ENCODE results near the gene HLX. TPM values are rescaled to one million over a fixed set of nuclear protein-coding genes. Genes with fewer than 3 reads are reported as not detected.

HLX gene
- total and polyA plus RNA-seq, 8 donors: 0.43 to 38.5 (median 3.7) TPM

DNA sequence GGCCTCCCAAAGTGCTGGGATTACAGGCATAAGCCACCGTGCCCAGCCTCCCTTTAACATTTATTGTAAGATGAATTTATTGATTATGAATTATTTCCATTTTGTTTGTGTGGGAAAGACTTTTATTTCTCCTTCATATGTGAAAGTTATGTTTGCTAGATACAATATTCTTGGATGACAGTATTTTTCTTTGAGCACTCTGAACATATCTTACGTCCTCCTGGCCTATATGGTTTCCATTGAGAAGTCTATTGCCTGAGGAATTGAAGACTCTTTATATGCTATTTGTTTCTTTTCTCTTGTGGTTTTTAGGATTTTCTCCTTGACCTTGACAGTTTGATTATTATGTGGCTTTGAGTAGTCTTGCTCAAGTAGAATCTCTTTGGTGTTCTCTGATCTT, 26.8 kb upstream of the HLX start:
- no peak for DNase-seq
- Histone ChIP-seq H3K4me3 (no peak overlapping the region), H3K36me3 (no peaks in the 10 kb centered on the region), H3K9me3 (peaks cover 0 to 35% (median 24%) of the 10 kb centered on the region in 4 donors), H3K4me1 (no peaks in the 10 kb centered on the region), H3K27ac (no peak overlapping the region), H3K27me3 (no peaks in the 10 kb centered on the region)
- 85 to 95% (median 91%) methylated on average over 2 of the region's 2 CpGs for WGBS, 5 donors
- intact Hi-C loops (cut with DNase I; ENCODE audit: low total_unique reads): no loop called here
- TF ChIP-seq POLR2AphosphoS5 (IDR thresholded peaks at IDR 0.05) (no peak), EP300 (IDR thresholded peaks at IDR 0.05) (no peak), POLR2A (IDR thresholded peaks at IDR 0.05) (no peak)
- TF ChIP-seq, protein P1, sequence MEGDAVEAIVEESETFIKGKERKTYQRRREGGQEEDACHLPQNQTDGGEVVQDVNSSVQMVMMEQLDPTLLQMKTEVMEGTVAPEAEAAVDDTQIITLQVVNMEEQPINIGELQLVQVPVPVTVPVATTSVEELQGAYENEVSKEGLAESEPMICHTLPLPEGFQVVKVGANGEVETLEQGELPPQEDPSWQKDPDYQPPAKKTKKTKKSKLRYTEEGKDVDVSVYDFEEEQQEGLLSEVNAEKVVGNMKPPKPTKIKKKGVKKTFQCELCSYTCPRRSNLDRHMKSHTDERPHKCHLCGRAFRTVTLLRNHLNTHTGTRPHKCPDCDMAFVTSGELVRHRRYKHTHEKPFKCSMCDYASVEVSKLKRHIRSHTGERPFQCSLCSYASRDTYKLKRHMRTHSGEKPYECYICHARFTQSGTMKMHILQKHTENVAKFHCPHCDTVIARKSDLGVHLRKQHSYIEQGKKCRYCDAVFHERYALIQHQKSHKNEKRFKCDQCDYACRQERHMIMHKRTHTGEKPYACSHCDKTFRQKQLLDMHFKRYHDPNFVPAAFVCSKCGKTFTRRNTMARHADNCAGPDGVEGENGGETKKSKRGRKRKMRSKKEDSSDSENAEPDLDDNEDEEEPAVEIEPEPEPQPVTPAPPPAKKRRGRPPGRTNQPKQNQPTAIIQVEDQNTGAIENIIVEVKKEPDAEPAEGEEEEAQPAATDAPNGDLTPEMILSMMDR (IDR thresholded peaks at IDR 0.05): no peak

DNA sequence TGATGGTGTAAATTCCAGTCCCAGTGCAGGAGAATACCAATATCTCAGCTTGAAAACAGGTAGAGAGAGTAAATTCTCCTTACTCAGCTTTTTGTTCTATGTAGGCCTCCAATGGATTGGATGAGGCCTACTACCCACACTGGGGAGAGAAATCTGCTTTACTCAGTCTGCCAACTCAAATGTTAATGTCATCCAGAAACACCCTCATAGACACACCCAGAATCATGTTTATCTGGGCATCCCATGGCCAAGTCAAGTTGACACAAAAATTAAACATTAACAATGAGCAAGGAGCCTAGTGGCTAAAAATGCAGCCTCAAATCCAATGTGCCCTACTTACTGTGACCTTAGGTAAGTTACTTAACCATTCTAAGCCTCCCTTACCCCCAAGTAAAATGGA, 6.9 kb upstream of the HLX start:
- peaks cover 0 to 18% (median 8%) of the 10 kb centered on the region in 4 donors for H3K4me1 ChIP-seq
- H3K27me3 ChIP-seq: peaks cover 0 to 17% (median 6%) of the 10 kb centered on the region in 3 donors
- intact Hi-C loops (cut with DNase I; ENCODE audit: low total_unique reads): loop anchor here (10.0 kb wide), 1 partner anchor 333 kb away; no protein-coding TSS in a partner anchor
- H3K9me3 ChIP-seq: no peaks in the 10 kb centered on the region
- H3K4me3 ChIP-seq: no peak overlapping the region
- no peak for DNase-seq
- no peak overlapping the region for H3K27ac ChIP-seq
- H3K36me3 ChIP-seq: no peaks in the 10 kb centered on the region
- TF ChIP-seq POLR2AphosphoS5 (IDR thresholded peaks at IDR 0.05): no peak
- no peak for TF ChIP-seq POLR2A (IDR thresholded peaks at IDR 0.05)
- TF ChIP-seq EP300 (IDR thresholded peaks at IDR 0.05): no peak
- TF ChIP-seq, protein P1 (IDR thresholded peaks at IDR 0.05): no peak

DNA sequence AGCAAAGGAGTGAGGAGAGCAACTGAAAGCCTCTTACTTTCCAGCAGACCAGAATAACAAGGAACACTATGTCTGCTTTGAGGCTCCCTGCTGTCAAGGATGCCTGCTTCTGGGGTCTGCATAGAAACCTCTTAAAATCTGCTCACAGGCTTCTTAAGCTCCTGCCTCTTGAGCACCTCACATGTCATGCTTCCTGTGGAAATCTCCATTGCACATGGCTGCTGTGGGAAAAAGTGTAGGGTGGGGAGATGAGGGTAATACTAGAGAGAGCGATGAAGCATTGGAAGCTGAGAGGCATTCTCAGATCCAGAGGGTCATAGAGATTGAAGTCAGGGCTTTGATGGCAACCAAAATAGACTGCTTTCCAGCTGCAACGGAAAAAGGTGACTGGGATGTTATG, 6.2 kb upstream of the HLX start:
- TF ChIP-seq POLR2AphosphoS5 (IDR thresholded peaks at IDR 0.05): no peak
- TF ChIP-seq, protein P1 (IDR thresholded peaks at IDR 0.05): no peak
- TF ChIP-seq EP300 (IDR thresholded peaks at IDR 0.05): no peak
- no peak for TF ChIP-seq POLR2A (IDR thresholded peaks at IDR 0.05)
- Histone ChIP-seq H3K27me3 (peaks cover 0 to 25% (median 7%) of the 10 kb centered on the region in 3 donors), H3K27ac (no peak overlapping the region), H3K9me3 (no peaks in the 10 kb centered on the region), H3K4me1 (peaks cover 0 to 26% (median 12%) of the 10 kb centered on the region in 4 donors), H3K4me3 (no peak overlapping the region), H3K36me3 (no peaks in the 10 kb centered on the region)
- intact Hi-C loops (cut with DNase I; ENCODE audit: low total_unique reads): loop anchor here (10.0 kb wide), 1 partner anchor 332 kb away; no protein-coding TSS in a partner anchor
- 77 to 83% (median 79%) methylated on average over 2 of the region's 2 CpGs for WGBS, 5 donors
- no peak for DNase-seq

DNA sequence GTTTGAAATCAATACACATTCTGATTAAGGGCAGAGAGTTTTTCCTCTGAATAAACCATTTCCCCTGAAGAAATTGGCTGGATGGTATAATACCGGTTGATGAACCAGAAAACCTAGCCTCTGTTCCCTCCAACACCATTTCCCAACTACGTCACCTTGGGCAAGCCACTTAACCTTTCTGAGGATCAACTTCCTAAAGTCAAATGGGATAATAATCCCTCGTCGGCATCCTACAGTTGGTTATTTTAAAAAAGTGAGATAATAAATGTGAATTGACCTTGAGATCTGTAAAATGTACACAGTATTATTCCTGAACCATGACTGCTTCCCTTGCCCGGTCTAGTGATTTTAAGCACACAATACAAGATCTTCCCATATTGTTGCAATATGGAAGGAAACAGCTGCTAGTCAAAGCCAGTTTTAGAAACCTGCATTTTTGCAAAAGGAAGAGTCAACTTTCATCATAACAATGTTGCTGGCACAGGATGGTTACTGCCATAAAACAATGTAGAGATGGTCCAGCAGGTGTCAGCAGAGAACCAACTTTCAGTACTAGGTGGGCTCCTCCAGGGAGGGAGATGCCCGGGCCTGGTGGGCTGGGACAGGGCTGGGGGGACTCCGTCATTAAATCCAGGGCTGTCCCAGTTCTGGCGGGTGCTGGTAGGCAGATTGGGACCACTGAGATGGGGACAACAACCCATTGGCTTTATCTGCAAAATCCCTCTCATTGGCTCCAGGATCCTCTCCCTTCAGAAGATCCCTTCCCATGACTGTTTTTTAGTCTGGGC, 5.2 kb upstream of the HLX start:
- Histone ChIP-seq H3K27me3 (peaks cover 4 to 35% (median 15%) of the 10 kb centered on the region in 3 donors), H3K36me3 (no peaks in the 10 kb centered on the region), H3K27ac (no peak overlapping the region), H3K9me3 (no peaks in the 10 kb centered on the region), H3K4me1 (peaks cover 9 to 36% (median 22%) of the 10 kb centered on the region in 4 donors), H3K4me3 (no peak overlapping the region)
- intact Hi-C loops (cut with DNase I; ENCODE audit: low total_unique reads): loop anchor here (10.0 kb wide), 1 partner anchor 331 kb away; no protein-coding TSS in a partner anchor
- 32 to 40% (median 34%) methylated on average over 7 to 8 of the region's 8 CpGs for WGBS, 5 donors
- TF ChIP-seq POLR2AphosphoS5 (IDR thresholded peaks at IDR 0.05): peak in 1 of 3 donors; percentile 19
- TF ChIP-seq, protein P1 (IDR thresholded peaks at IDR 0.05): peak in 4 of 7 experiments; percentile 35 to 63 (median 46)
- TF ChIP-seq POLR2A (IDR thresholded peaks at IDR 0.05): no peak
- DNase-seq: peak in 1 of 2 donors; percentile 84

Measured in stomach (tissue), 9 donors.